Panc1 (cell line): ENCODE results near the gene PLCB1. TPM values are rescaled to one million over a fixed set of nuclear protein-coding genes. Genes with fewer than 3 reads are reported as not detected.

Experiments used
- ATAC-seq: fragments of 200-7000 bp; cut with Tn5 transposase; 2 replicates; pipeline ENCODE4 v1.9.1; 2020; ENCODE audit warnings: mild to moderate bottlenecking, moderate library complexity
- BruUV-seq: library from RNA; stranded (reverse); fragments of 400-500 nt; replicated peaks from 2 replicates; lab custom pipeline; 2021; lab: Mats Ljungman, UMichigan
- CTCF ChIA-PET: fragments of 300-600 bp; sonication (Branson Sonifier 250); formaldehyde crosslinking; loops from one replicate; lab custom pipeline; 2022; ENCODE audit warnings: antibody characterized with exemption; lab: Charles Lee
- POLR2A ChIA-PET: fragments of 300-600 bp; sonication (Branson Sonifier 250); formaldehyde crosslinking; loops from one replicate; lab custom pipeline; 2022; ENCODE audit warnings: antibody characterized with exemption; lab: Charles Lee
- DNase-seq: peaks from one replicate; pipeline ENCODE4 v3.0.0-alpha.2; 2010; ENCODE audit warnings: low read depth, low spot score
- H3K27ac ChIP-seq: 2 replicates; pipeline ENCODE4 v1.5.1; 2011; ENCODE audit warnings: mild to moderate bottlenecking, low read length, inconsistent platforms
- H3K27me3 ChIP-seq: fragments of 200-500 bp; sonication (Bioruptor generic); 2 replicates; pipeline ENCODE4 v1.6.0; 2014; ENCODE audit warnings: low read length, inconsistent platforms; ENCODE audit not compliant: control insufficient read depth, insufficient read depth
- H3K36me3 ChIP-seq: fragments of 200-500 bp; sonication (Bioruptor generic); 2 replicates; pipeline ENCODE4 v1.5.1; 2014; ENCODE audit warnings: inconsistent platforms, mild to moderate bottlenecking, low read length, moderate library complexity; ENCODE audit not compliant: control insufficient read depth, insufficient read depth
- H3K4me1 ChIP-seq: 2 replicates; pipeline ENCODE4 v1.5.1; 2011; ENCODE audit warnings: inconsistent platforms, mild to moderate bottlenecking, low read length, moderate library complexity; ENCODE audit not compliant: control insufficient read depth, insufficient read depth
- H3K4me3 ChIP-seq, 2 experiments: 2 replicates each; pipeline ENCODE4 v1.5.1; 2011 to 2012; ENCODE audit warnings: low read depth in 2 of 2, low read length in 2 of 2, mild to moderate bottlenecking in 2 of 2, inconsistent platforms in 1 of 2, moderate library complexity in 1 of 2
- H3K9me3 ChIP-seq: fragments of 200-500 bp; sonication (Bioruptor generic); 2 replicates; pipeline ENCODE4 v1.5.1; 2014; ENCODE audit warnings: low read depth, mild to moderate bottlenecking, inconsistent platforms, low read length, moderate library complexity; ENCODE audit not compliant: control insufficient read depth, insufficient read depth
- POLR2AphosphoS5 ChIP-seq: IDR thresholded peaks from 2 replicates; pipeline ENCODE4 v1.6.1; 2012; ENCODE audit warnings: mild to moderate bottlenecking, low read depth, low read length, moderate library complexity
- REST ChIP-seq, 2 experiments: IDR thresholded peaks; 2 replicates each; pipeline ENCODE4 v1.6.1; 2011 to 2012; ENCODE audit warnings: low read depth in 2 of 2, control low read depth in 1 of 2, low read length in 1 of 2, mild to moderate bottlenecking in 1 of 2, moderate library complexity in 1 of 2; ENCODE audit not compliant: insufficient read depth in 1 of 2
- SIN3A ChIP-seq: IDR thresholded peaks from 2 replicates; pipeline ENCODE4 v1.6.1; 2012; ENCODE audit warnings: low read depth, mild to moderate bottlenecking, low read length, moderate library complexity, borderline replicate concordance; ENCODE audit not compliant: insufficient read depth
- TCF7L2 ChIP-seq: IDR thresholded peaks from 2 replicates; pipeline ENCODE4 v1.6.1; 2011; ENCODE audit warnings: mild to moderate bottlenecking, low read depth, low read length, inconsistent platforms
- in situ Hi-C: cut with HindIII; loops from 2 replicates; pipeline ENCODE4 v1.10.0; 2016; ENCODE audit warnings: low sequenced_read_pairs, low pct_unique_long_range_greater_than_20kb
- intact Hi-C: fragments of 100-400 bp; cut with micrococcal nuclease; formaldehyde crosslinking; loops from one replicate; pipeline ENCODE4 v1.10.0; 2022; ENCODE audit not compliant: unreplicated experiment
- total RNA-seq: library from RNA; stranded (reverse); gene quantifications from one replicate; pipeline ENCODE4 v1.2.1, GENCODE V29; 2021; ENCODE audit not compliant: unreplicated experiment
- TF ChIP-seq, protein P1 (sequence below): fragments of 450-650 bp; IDR thresholded peaks from 2 replicates; pipeline ENCODE4 v1.5.1; 2017; ENCODE audit warnings: mild to moderate bottlenecking

The PLCB1 gene
- total RNA-seq, 1 experiment from 2014 or later, result 0.59 TPM

DNA sequence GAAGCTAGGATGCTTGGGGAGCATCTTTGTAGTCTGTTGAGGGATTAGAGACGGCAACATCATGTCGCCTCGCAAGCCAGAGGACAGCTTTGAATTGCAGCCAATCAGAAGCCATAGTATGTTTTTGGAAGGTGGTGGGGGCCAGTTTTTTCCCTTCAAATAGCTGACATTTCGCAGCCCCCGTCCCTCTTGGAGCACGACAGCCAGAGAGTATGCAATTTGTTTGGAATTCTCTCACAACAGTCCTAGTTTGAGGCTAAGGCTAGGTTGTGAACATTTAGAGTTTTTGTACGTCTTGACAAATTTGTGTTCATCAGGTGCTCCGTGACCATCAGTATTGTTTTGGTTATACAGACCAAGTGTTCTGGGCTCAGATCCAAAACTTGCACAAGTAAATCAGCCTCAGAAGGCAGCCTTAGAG is 83.3 kb downstream of the PLCB1 start:
- ChIA-PET CTCF (no interaction called here), POLR2A (no interaction called here)
- no peak for DNase-seq
- no peak overlapping the region for H3K4me3 ChIP-seq
- in situ Hi-C loops, result no loop called here
- H3K36me3 ChIP-seq, result no peaks in the 10 kb centered on the region
- no peak overlapping the region for H3K27ac ChIP-seq
- no peaks in the 10 kb centered on the region for H3K9me3 ChIP-seq
- ATAC-seq, result no peak
- no peaks in the 10 kb centered on the region for H3K4me1 ChIP-seq
- BruUV-seq, result no TSS peak
- no peak for TF ChIP-seq REST (IDR thresholded peaks at IDR 0.05; ENCODE audit: insufficient read depth in 1 of 2, low read depth in 2 of 2, low read length in 1 of 2)
- TF ChIP-seq POLR2AphosphoS5, result no peak
- intact Hi-C loops, result no loop called here
- no peaks in the 10 kb centered on the region for H3K27me3 ChIP-seq

DNA sequence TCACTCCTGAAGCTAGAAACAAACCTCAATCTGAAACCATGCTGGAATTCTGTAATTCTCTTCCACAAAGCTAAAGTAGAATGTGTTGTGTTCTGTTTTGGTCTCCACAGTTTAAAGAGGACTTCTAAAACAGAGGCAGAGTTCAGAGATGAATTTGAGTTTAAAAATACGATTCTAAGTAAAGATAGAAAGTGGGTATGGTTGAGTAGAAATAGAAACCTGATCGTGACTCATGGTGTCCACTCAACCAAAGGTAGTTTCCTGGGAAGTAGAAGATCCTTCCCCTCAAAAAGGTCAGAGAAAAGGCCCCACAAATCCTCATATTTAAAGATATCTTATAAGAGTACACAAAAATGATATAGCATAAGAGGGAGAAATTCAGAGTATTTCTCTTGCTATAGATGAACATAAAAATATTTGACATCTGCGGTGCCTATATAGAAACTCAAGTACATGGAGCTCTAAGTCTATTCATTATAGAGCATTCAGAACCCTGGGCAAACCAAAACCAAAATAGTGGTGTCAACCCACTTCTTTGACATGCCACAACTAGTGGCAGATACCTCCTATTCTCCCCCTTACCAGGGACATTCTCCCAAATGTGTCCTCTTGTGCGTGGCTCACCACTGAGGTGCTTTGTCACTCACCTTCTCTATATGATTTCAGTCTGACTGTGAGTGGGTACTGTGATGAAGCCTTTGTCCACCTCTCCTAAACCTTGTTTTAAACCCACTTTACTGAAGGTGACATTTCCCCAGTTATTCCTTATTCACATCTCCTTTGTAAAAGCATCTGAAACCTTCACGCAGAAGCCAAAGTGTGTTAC is 84.5 kb downstream of the PLCB1 start:
- Histone ChIP-seq H3K4me1 (no peaks in the 10 kb centered on the region), H3K27ac (no peak overlapping the region), H3K27me3 (no peaks in the 10 kb centered on the region), H3K9me3 (no peaks in the 10 kb centered on the region), H3K36me3 (no peaks in the 10 kb centered on the region), H3K4me3 (no peak overlapping the region)
- DNase-seq, result no peak
- no peak for ATAC-seq
- intact Hi-C loops, result no loop called here
- in situ Hi-C loops, result no loop called here
- ChIA-PET CTCF (no interaction called here), POLR2A (no interaction called here)
- no TSS peak for BruUV-seq
- TF ChIP-seq, protein P1, sequence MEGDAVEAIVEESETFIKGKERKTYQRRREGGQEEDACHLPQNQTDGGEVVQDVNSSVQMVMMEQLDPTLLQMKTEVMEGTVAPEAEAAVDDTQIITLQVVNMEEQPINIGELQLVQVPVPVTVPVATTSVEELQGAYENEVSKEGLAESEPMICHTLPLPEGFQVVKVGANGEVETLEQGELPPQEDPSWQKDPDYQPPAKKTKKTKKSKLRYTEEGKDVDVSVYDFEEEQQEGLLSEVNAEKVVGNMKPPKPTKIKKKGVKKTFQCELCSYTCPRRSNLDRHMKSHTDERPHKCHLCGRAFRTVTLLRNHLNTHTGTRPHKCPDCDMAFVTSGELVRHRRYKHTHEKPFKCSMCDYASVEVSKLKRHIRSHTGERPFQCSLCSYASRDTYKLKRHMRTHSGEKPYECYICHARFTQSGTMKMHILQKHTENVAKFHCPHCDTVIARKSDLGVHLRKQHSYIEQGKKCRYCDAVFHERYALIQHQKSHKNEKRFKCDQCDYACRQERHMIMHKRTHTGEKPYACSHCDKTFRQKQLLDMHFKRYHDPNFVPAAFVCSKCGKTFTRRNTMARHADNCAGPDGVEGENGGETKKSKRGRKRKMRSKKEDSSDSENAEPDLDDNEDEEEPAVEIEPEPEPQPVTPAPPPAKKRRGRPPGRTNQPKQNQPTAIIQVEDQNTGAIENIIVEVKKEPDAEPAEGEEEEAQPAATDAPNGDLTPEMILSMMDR, result no peak
- TF ChIP-seq REST (IDR thresholded peaks at IDR 0.05; ENCODE audit: insufficient read depth in 1 of 2, low read depth in 2 of 2, low read length in 1 of 2) (no peak), SIN3A (no peak), TCF7L2 (no peak), POLR2AphosphoS5 (no peak)
